GM21529 (cell line): ENCODE results near the gene SDHC.
A peak's percentile ranks its signal among the peaks of the same experiment; 100 is the strongest.

Experiments used
- ATAC-seq: cut with Tn5 transposase; IDR thresholded peaks from one replicate; pipeline ENCODE4 v1.9.1; 2021; ENCODE audit not compliant: unreplicated experiment

SDHC gene, protein sequence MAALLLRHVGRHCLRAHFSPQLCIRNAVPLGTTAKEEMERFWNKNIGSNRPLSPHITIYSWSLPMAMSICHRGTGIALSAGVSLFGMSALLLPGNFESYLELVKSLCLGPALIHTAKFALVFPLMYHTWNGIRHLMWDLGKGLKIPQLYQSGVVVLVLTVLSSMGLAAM

GRCh38 chr1:161314201-161314981, at the start of gene SDHC:
TSS of gene SDHC (plus strand) at chr1:161314381. CDS start at chr1:161314406, 25 bp downstream.
- peak; percentile 98 for ATAC-seq

DNA sequence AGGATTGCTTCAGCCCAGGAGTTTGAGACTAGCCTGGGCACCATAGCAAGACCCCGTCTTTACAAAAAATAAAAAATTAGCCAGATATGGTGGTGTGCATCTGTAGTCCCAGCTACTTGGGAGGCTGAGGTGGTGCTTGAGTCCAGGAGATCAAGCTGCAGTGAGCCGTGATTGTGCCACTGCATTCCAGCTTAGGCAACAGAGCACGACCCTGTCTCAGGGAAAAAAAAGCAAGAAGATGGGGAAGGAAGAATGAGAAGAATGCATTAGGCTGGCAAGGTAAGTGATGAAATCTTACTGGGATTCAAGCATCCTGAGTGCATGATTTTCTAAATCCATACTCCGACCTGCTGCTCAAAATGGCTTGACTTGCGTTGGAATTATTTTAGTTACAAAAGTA, 48.9 kb upstream of the SDHC start:
- ATAC-seq: no peak

GRCh38 chr1:161266202-161266601, 48.0 kb upstream of the SDHC start:
- no peak for ATAC-seq

DNA sequence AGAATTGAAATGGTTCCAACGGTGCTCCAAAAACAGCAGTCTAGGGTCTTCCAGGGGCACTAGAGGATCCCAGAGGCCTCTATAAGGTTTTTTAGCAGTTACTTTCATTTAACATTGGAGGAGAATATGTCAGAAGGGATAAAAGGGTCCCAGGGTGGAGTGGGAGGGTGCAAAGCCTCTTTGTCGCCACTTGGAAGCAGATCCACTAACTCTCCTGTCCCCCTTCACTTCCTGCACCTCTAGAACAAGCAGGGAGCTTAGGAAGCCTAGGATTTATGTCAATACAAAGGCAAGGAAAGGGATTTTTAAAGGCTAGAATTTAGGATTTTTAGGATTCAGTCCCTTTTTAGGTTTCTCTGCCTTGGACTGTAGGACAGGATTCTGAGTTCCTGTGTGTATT, 47.3 kb upstream of the SDHC start:
- ATAC-seq: no peak

GRCh38 chr1:161267321-161267720, 46.9 kb upstream of the SDHC start:
- no peak for ATAC-seq

GRCh38 chr1:161273402-161273801, 40.8 kb upstream of the SDHC start:
- no peak for ATAC-seq

GRCh38 chr1:161274874-161275273, 39.3 kb upstream of the SDHC start:
- ATAC-seq: no peak

GRCh38 chr1:161282991-161283390, 31.2 kb upstream of the SDHC start:
- no peak for ATAC-seq

DNA sequence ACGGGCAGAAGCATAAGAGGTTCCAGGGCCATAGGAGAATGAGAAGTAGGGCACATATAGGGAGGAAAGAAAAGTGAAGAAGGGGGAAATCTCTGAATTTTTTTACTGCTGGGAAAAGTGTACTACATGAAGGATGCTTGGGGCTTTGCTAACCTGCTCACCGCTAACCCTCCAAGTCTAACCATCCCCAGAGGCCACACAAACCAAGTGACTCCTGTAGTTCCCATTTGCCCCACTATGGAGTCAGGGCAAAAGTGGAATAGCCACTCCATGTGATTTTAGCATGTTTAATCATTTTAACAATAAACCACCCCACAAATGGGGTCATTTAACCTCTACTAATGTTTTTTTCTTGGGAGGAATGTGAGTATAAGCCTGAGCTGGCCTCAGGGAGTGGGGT, 29.1 kb upstream of the SDHC start:
- no peak for ATAC-seq

- no peak for ATAC-seq
These were observed 28.7 kb upstream of the SDHC start for GRCh38 chr1:161285521-161285920.

GRCh38 chr1:161287482-161288054, 26.6 kb upstream of the SDHC start:
- ATAC-seq: no peak

DNA sequence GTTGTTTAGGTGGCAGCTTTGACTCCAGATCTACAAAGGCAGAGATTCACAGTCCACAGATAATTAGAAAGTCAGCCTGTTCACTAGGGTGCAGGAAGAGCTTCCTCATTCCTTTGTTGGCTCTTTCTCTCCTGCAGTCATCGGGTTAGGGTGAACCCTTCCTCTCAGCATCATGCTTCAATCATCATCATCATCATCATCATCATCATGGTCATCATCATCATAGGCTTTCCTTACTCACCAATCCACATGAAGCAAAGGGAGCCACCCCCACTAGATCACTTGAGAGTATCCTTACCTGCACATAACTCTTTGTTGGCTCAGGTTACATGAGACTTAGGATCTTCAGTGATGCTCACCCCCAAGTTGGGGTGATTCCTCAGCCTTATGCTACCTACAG, 23.4 kb upstream of the SDHC start:
- no peak for ATAC-seq

GRCh38 chr1:161297415-161297814, 16.8 kb upstream of the SDHC start:
- ATAC-seq: no peak

DNA sequence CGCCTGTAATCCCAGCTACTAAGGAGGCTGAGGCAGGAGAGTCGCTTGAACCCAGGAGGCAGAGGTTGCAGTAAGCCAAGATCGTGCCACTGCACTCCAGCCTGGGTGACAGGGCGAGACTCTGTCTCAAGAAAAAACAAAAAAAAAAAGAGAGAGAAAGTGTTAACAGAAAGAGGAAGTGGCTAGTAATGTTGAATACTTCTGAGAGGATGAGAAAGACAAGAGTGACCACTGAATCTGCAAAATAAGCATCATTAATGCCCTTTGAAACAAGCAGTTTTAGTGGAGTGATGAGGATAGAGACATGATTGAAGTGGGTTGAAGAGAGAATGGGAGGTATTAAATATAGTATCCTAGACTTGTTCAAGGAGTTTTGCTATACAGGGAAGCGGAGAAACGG, 16.1 kb upstream of the SDHC start:
- ATAC-seq: peak; percentile 52

DNA sequence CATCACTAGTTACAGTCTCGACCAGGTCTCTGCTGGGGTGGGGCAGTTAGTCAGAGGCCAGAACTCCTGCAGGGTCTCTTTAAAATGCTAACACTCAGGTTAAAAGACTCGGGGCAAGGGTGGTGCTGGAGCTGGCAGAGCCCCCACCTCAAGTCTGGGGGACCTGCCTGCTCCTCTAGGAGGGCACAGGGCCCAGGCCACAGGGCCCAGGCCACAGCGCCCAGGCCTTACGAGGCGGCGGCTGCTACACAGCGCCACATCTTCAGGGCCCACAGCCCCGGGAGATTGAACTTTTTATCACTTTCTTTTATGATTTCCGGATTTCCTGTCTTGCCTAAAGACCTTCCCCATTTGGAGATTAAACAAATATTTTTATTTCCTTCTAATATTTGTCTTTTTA, 14.8 kb upstream of the SDHC start:
- ATAC-seq: no peak

DNA sequence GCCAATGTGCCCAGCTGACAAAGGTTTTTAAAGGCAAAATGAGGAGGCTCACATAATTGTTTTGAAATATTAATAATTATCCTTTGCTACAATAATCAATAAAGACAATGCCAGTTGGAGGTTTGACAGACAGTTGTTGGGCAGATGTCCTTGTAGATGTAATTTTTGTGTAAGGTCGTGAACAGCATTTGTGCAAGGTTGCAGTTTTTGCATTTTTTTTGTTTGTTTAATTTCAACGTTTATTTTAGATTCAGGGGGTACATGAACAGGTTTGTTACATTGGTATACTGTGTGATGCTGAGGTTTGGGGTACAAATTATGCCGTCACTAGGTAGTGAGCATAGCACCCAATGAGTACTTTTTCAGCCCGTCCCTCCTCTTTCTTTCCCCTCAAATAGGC, 13.7 kb upstream of the SDHC start:
- no peak for ATAC-seq

DNA sequence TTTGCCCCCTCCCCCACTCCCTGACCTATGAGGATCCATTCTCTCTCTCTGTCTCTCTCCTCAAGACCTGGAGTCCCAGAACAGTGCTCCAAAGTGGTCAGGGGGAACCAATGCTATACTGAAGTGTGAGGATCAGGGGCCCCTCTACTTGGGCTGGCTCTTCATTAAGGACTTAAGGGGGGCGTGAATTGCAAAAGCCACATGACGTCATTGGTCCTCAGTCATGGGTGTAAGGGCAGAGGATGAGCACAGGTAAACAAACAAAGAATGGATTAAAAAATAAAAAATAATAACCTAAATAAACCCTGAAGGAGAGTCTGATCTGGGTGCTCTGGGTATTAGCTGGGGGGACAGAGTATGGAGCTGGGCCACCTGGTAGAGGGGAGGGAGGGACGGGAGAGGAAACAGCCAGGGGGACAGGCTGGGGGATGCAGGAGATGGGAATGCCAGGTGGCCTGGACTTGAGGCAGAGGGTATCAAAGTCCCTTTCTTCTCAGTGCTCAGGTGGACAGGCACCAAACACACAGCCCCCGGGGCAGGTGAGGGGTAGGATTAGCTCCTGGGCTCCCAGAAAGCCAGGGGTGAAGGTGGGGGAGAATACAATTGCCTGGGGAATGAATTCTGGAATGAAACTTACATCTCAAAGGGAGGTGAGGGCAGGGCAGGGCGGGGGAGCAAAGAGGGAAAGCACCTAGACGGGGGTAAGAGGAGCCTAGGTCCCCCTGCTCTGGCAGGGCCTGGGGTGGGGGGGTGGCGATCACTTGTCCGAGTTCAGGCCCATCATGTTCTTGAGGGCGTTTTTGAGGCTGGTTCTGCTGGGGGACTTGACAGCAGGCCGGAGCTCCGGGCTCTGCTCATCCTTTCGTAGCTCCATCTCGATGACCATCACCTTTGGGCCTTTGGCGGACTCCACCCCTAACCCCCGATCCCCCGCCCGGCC, 9.0 kb upstream of the SDHC start:
- ATAC-seq: no peak

DNA sequence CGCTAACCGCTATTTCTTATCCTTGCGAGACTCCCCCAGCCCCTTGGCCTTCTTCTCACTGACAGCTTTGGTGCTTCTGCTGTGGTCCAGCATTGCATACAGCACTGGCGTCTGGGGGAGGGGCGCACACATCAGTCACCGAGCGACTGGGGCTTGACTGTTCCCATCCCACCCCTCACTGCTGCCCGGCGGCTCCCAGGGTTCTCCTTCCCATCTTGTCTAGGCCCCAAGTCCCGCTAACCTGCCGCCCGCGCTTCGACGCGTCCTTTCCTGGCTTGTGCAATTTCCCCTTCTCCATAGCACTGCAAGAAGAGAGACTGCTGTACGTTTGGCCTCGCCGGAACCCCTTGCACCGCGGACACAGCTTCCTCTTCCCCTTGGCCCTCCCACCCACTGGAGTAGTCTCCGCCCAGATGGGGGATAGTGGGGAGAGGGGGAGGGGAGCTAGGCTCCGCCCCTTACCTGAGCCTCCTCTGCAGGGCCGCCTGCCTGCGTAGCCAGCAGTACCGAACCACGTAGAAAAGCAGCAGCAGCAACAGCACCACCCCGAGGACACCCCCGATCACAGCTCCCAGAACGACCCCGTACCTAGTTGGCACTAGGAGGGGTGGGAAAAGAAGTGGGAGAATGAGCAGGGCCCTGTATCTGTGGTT, 8.2 kb upstream of the SDHC start:
- ATAC-seq: peak; percentile 83

- ATAC-seq: no peak
These were observed 6.9 kb upstream of the SDHC start for GRCh38 chr1:161307230-161307768.

DNA sequence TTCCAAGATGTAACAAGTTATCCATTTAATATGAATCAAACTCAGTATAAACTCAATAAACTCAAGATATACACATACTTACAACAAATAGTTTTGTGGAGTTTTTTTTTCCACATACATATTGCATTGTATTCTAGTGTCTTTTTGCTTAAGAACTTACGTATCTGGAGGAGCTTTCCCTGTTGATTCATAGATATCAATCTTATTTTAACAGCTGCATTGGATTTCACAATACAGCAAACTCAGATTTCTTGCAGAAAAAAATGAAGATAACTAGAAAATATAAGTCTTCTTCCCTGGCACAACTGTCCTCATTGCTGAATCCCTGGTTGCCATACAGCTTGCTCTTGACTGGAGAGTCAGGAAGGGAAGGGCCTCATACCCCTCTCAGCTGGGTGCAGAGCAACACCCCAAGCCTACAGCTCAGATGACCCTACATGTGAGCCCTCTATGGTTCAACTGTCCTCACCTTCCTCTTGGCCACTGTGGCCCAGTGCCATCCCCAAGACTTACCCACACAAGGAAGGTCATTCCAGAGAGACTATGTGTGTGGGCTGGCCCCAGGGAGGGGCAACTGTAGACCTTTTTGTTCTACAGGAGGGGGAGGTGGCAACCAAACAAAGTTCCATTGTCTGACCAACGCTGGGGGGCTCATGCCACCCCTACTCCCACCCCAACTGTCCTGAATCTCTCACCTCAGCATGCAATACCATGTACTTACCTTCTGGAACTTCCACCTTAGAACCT, 6.1 kb upstream of the SDHC start:
- ATAC-seq: no peak
